C1 segment of cervical spinal cord (tissue), 14 donors: ENCODE data around the gene ADGRA3.
"Not testable (repeated sequence)": the region's sequence is repeated elsewhere in the genome, so short reads cannot be mapped to it uniquely, and the experiment has no call there.

Experiments used
- DNase-seq, 14 donors: peaks; one replicate each; lab custom pipeline; 2025; lab: John Stamatoyannopoulos, UW

ADGRA3 gene

GRCh38 chr4:22444813-22445212, 71.1 kb downstream of the ADGRA3 start:
- no peak for DNase-seq

GRCh38 chr4:22442956-22443355, 72.9 kb downstream of the ADGRA3 start:
- no peak for DNase-seq

GRCh38 chr4:22440999-22441398, 74.9 kb downstream of the ADGRA3 start:
- DNase-seq = no peak

GRCh38 chr4:22439947-22440346, 75.9 kb downstream of the ADGRA3 start:
- no peak for DNase-seq

DNA sequence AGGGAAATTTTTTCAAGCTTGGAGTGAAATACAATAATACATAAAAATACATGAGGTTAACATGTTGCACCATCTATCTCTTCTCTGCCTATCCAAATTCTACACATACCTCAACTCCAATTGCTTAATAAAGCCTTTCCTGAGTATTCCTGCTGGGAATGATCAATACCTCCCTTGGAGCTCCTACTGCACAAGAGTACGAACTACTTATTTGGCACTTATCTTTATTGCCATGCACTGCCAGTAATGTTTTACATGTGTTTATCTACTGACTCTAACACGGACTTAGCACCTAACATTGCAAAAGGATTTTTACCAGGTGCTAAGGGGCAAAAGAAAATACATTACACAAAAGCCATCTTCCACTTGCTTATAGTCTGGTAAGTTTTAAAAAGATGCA, 80.2 kb downstream of the ADGRA3 start:
- no peak for DNase-seq

DNA sequence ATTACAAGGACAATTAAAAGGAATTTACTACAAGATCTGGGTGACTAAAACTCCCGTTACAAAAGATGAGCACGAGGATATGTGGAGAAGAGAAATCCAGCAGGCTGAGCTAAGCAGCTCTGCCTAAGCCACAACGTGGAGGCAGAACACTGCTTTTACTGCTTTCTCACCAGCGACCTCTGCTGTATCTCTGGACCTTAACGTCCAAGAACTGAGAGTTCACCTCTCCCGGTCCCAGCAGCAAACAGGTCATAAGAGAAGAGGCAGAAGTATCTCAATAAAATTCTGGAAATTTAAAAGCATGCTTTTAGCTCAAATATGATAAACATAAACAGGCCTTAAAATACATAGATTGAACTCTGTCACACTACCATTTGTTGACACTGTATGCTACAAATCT, 81.0 kb downstream of the ADGRA3 start:
- peak in 1 of 14 donors; percentile 5 for DNase-seq

DNA sequence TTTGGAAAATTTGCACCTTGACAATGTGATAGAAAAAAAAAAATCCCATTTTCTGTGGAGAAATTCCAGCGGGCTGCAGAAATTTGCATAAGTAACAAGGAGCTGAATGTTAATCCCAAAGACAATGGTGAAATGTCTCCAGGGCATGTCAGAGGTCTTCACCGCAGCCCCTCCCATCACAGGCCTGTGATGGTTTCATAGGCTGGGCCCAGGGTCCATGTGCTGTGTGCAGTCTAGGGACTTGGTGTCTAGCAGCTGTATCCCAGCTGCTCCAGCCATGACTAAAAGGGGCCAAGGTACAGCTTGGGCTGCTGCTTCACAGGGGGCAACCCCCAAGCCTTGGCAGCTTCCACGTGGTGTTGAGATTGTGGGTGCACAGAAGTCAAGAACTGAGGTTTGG, 85.2 kb downstream of the ADGRA3 start:
- no peak for DNase-seq

- no peak for DNase-seq
These were observed 87.4 kb downstream of the ADGRA3 start for GRCh38 chr4:22428441-22428840.

DNA sequence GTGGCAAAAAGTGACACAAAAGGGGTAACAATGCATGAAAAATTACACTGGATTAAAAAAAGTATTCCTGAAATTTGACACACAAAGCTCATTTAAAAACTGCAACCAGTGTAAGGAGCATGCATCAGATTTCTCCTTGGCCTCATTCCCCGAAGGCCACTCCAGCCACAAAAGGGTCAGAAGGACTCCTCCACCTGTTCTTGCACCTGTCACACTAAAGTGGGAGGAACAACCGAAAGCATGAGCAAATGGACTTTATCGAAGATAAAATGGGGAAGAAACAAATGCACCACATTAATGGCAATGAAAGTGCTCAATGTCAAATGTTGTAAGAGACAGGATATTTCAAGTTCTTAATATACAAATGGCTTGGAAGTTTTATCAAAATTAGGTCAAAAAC, 88.2 kb downstream of the ADGRA3 start:
- no peak for DNase-seq

GRCh38 chr4:22420291-22420690, 95.6 kb downstream of the ADGRA3 start:
- no peak for DNase-seq

DNA sequence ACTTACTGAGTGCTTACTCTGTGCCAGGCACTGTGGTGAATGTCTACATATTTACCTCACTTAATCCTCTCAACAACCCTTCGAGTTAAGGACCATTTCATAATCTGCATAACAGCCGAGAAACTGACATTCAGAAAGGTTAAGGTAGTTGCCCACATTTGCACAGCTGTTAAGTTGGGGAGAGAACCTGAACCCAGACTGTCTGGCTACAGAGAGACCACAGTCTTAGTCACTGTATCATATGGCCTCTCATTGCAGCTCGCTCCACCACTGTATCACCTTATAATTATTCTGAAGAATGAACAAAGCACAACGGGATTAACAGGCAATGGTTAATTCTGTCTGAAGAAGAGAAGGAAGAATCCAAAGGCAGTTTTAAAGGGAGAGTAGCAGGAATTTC, 98.5 kb downstream of the ADGRA3 start:
- no peak for DNase-seq

DNA sequence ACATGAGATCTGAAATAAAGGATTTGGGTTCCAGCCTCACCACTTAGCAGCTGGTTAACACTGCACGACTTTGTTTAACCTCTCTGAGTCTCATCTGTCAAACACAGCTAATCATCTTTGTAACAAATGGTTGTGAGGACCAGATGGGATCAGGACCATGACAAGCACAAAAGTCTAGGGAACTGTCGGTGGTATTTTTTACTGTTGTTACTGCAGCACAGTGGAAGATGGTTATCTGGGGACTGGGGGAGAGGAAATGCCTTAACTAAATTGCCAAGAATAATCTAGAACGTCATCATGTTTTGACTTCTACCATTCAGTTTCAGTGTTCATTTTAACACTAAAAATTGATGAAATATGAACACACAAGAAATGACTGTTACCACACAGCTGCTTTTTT, 99.5 kb downstream of the ADGRA3 start:
- DNase-seq = no peak

DNA sequence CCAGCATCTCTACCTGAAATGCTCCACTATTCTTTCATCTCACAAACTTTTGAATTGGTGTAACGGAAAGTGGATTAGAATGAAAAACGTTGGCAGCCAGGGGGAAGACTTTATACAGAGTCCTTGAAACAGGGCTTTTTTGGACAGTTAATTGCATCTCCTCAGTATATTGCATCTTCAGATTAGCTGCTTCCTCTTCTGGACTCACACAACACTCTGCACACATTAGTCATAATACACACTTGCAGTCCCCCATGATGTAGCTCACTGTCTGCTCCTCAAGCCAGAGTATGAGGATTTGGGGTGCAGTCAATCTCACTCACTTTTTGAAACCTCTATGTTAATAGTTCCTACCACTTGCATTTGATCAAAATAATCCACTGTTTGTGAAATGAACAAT, 101.0 kb downstream of the ADGRA3 start:
- no peak for DNase-seq

DNA sequence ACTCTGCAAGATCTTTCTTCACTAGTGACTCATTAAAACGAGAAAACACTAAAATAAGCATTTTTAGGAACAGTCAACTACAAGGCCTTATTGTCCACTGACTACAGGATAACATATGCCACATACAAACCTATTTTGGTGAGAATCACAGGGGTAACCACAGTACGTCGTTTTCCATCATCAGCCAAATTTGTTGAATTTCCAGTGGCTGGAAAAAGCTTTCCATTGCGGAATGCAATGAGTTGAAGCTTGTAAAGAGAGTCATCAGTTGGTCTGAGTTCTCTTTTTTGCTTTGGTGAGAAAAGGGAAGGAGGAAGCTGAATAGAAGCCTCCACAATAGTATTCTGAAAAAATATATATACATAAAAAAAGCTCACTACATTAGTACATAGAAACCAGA, 102.4 kb downstream of the ADGRA3 start:
- no peak for DNase-seq

DNA sequence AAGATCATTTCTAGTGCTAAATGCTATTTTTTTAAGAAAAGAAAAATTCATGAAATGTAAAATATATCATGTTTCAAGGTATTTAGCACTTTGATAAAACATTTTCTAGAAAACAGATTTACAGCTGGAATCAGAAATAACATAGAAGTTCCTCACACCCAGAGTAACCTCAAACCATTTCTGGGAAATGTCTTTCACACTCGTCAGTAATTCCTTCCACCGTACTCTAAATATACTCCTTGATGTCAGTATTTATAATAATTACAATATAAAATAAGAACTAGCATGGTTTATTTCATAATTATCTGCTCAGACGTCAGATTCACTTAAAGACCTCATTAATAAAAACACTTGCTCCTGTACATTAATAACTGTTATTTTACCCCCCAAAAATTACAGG, 103.9 kb downstream of the ADGRA3 start:
- DNase-seq = no peak

DNA sequence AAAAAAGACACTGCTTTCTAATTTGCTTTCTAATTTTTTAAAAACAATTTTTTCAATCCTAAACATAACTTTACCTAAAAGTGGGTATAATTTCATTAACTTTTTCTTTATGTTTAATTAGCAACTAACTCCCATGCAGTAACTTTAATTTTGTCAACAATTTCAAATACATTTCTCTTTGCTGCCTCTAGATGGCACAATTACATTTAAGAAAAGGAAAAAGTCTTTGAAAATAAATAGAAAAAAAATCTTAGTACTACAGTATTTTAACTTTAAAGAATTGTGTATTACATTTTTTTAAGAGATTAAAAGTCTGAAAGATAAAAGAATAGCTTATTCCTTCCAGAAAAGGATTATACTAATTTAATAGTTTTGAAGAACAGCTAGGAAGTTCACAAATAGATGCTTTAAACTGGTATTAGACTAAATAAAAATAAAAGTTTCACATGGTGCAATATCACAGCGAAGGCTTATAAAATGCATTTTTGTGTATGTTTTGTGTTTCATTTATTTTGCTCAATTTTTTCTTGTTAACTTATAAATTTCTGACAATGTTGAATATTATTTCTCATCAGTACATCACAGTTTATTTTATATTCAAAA, 105.1 kb downstream of the ADGRA3 start:
- no peak for DNase-seq

GRCh38 chr4:22408474-22408873, 107.4 kb downstream of the ADGRA3 start:
- DNase-seq = no peak

DNA sequence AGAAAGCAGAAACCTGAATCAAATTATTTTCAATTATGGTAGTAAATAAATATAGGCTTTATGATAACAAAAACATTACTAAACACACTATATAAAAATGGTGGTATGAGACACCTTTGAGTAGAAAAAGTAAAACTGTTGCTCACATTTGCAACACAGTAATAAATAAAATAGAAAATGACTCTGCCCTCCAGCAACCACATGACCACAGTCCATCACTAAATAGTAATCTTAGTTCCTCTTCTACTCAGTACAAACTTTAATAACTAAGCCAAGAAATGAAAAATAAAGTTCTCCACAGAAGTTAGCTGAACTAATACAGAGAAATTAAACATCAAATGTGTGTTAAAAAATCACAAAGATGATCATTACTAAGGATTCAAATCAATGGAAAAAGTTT, 108.5 kb downstream of the ADGRA3 start:
- DNase-seq = no peak

- DNase-seq = no peak
These were observed 117.2 kb downstream of the ADGRA3 start for GRCh38 chr4:22398671-22399070.

GRCh38 chr4:22391551-22391950, 124.3 kb downstream of the ADGRA3 start:
- no peak for DNase-seq

DNA sequence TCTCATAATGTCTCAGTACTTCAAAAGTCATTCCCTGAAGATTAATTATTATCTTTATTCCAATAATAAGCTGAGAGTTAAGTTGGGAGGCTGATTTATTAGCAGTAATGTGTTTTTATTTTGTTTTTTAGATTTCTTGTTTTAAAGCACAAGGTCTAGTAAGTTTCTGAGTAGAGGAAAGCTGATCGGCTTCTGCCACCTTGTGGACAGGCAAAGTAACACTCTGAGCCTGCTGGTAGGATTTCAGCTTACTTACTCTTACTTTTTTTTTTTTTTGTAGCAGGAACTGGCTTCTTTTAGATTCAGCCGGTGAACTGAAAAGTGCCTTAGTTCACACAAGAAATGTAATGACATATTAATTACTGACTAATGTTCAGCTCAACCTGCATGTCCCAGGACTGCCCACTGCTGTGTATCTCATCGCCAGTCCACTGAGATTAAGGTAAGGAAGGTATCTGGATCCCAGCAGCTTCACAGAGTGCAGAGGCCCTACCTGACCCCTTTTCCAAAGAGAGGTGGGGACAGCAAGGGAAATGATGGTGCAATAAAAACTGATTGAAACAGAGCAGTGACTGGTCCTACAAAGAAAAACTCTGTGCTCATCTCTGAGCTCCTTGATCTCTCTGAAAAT, 126.5 kb downstream of the ADGRA3 start:
- peak in 2 of 14 donors; percentile 3 to 22 for DNase-seq

DNA sequence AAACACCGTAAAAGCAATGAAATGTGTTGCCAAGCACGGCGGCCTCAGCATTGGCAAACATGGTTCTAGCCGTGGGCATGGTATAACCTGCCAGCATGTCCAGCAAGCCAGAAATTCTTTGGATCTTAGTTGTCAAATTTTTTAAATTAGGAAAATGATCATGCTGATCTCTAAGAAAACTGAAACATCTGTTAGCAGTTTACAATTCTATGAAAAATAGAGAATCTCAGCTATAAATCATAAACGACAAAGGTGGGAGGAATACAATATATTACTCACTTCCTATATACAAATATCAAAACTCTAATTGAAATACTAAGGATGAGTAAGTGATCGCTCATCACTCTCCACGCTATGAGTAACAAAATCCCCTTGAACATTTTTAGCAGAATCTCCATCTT, 130.3 kb downstream of the ADGRA3 start:
- DNase-seq = no peak

DNA sequence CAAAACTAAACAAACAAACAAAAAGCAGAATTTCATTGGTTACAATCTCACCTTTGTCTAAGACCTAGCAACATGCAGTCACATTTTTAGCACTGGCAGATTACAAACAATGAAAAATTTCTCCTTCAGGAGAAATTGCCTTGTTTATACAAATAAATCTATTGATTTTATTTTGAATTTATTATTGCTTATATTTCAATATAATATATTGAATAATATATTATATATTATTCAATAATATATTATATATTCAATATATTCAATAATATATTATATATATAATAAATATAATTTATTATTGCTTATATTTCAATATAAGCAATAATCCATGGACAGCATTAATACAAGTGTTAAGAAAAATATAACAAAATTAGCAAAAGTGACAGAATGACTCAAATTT, 131.7 kb downstream of the ADGRA3 start:
- DNase-seq = no peak

DNA sequence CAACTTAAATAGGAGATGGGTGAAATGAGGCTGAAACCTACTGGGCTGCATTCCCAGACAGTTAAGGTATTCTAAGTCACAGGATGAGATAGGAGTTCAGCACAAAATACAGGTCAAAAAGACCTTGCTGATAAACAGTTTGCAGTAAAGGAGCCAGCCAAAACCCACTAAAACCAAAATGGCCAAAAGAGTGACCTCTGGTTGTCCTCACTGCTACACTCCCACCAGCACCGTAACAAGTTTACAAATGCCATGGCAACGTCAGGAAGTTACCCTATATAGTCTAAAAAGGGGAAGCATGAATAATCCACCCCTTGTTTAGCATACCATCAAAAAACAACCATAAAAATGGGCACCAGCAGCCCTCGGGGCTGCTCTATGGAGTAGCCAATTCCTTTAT, 133.7 kb downstream of the ADGRA3 start:
- not testable (repeated sequence) for DNase-seq
